Stomach (tissue), 9 donors: ENCODE results near the gene NME7. TPM values are rescaled to one million over a fixed set of nuclear protein-coding genes. Genes with fewer than 3 reads are reported as not detected.
A peak's percentile ranks its signal among the peaks of the same experiment; 100 is the strongest.

Source experiments
- DNase-seq, 2 donors: peaks; one replicate each; pipeline versions ENCODE4 v3.0.0 to v3.0.0-alpha.2; 2013 to 2019
- H3K27ac ChIP-seq, 5 donors: fragments of 200-600 bp in 4 of 5; sonication (generic) in 4 of 5; one replicate each; pipeline ENCODE4 v1.5.1; 2013 to 2019; ENCODE audit warnings: mild to moderate bottlenecking in 1 of 5, moderate library complexity in 1 of 5
- H3K27me3 ChIP-seq, 3 donors: fragments of 200-600 bp; sonication (generic); one replicate each; pipeline ENCODE4 v1.5.1; 2017 to 2019; ENCODE audit warnings: mixed run types in 1 of 3
- H3K36me3 ChIP-seq, 4 donors: fragments of 200-600 bp; sonication (generic); 1 replicate in 3 of 4; 2 replicates in 1 of 4; pipeline ENCODE4 v1.5.1; 2016 to 2019
- H3K4me1 ChIP-seq, 4 donors: fragments of 200-600 bp; sonication (generic); one replicate each; pipeline ENCODE4 v1.5.1; 2016 to 2019
- H3K4me3 ChIP-seq, 4 donors: fragments of 200-600 bp; sonication (generic) in 3 of 4; one replicate each; pipeline ENCODE4 v1.5.1; 2016 to 2019; ENCODE audit warnings: mild to moderate bottlenecking in 1 of 4
- H3K9me3 ChIP-seq, 4 donors: fragments of 200-600 bp; sonication (generic); one replicate each; pipeline ENCODE4 v1.5.1; 2016 to 2019
- CTCF ChIP-seq, 7 experiments: fragments of 450-650 bp in 4 of 7; fragments of 200-600 bp in 3 of 7; sonication (generic) in 3 of 7; IDR thresholded peaks; one replicate each; pipeline ENCODE4 v1.5.1; 2016 to 2019; ENCODE audit warnings: antibody characterized with exemption in 7 of 7, control low read depth in 2 of 7, mild to moderate bottlenecking in 1 of 7
- EP300 ChIP-seq: sonication (generic); formaldehyde crosslinking; IDR thresholded peaks from one replicate; pipeline ENCODE4 v1.6.1; 2017; ENCODE audit warnings: antibody characterized with exemption
- POLR2A ChIP-seq, 4 donors: fragments of 450-650 bp; IDR thresholded peaks; one replicate each; pipeline ENCODE4 v1.6.1; 2016; ENCODE audit warnings: antibody characterized with exemption in 4 of 4, control low read depth in 2 of 4, mild to moderate bottlenecking in 1 of 4, moderate library complexity in 1 of 4
- POLR2AphosphoS5 ChIP-seq, 3 donors: sonication (generic); formaldehyde crosslinking; IDR thresholded peaks; one replicate each; pipeline ENCODE4 v1.6.1; 2016; ENCODE audit warnings: antibody characterized with exemption in 3 of 3
- WGBS, 5 donors: extraction: QIAGEN DNeasy Blood & Tissue Kit in 3 of 5; methylation state at CpG; one replicate each; pipeline versions ENCODE4 v1.1.5 to v1.1.7; 2013 to 2018; 5-methylcytosine and 5-hydroxymethylcytosine counted together
- intact Hi-C: fragments of 100-400 bp; cut with DNase I; formaldehyde crosslinking; loops from one replicate; pipeline ENCODE4 v1.15.1; 2023; ENCODE audit warnings: low total_unique reads
- polyA plus RNA-seq, 3 donors: library from polyadenylated mRNA; stranded (reverse); fragments of 200-250 nt; gene quantifications; one replicate each; pipeline ENCODE4 v1.2.3, GENCODE V29; 2013
- total RNA-seq, 5 donors: library from RNA; depleted of rRNA; stranded (reverse); fragments of >200 nt; gene quantifications; one replicate each; pipeline versions ENCODE4 v1.1.0 to v1.2.3, GENCODE V29; 2014 to 2016
- donor health status: healthy with polysubstance abuse.
- donor health status: Bipolar disorder and iron deficiency.
- donor health status: healthy.

The NME7 gene
- total and polyA plus RNA-seq, 8 donors = 7.6 to 44.3 (median 8.2) TPM; not detected in 1

GRCh38 chr1:169175461-169175860, 192.1 kb downstream of the NME7 start:
- Histone ChIP-seq H3K36me3 (no peaks in the 10 kb centered on the region), H3K4me3 (no peak overlapping the region), H3K27ac (no peak overlapping the region), H3K27me3 (no peaks in the 10 kb centered on the region), H3K9me3 (no peaks in the 10 kb centered on the region), H3K4me1 (no peaks in the 10 kb centered on the region)
- no peak for TF ChIP-seq POLR2A (IDR thresholded peaks at IDR 0.05)
- no peak for TF ChIP-seq EP300
- TF ChIP-seq CTCF (IDR thresholded peaks at IDR 0.05) = no peak
- no peak for TF ChIP-seq POLR2AphosphoS5 (IDR thresholded peaks at IDR 0.05)
- WGBS, 5 donors = 66 to 79% (median 70%) methylated on average over 2 of the region's 2 CpGs
- DNase-seq = no peak
- intact Hi-C loops = no loop called here

GRCh38 chr1:169163059-169163458, 204.5 kb downstream of the NME7 start:
- H3K9me3 ChIP-seq = no peaks in the 10 kb centered on the region
- H3K4me1 ChIP-seq = peaks cover 0 to 14% (median 8%) of the 10 kb centered on the region in 4 donors
- intact Hi-C loops = no loop called here
- no peak overlapping the region for H3K27ac ChIP-seq
- no peaks in the 10 kb centered on the region for H3K36me3 ChIP-seq
- WGBS, 5 donors = 62 to 74% (median 72%) methylated on average over 5 of the region's 5 CpGs
- H3K27me3 ChIP-seq = no peaks in the 10 kb centered on the region
- H3K4me3 ChIP-seq = no peak overlapping the region
- TF ChIP-seq POLR2AphosphoS5 (IDR thresholded peaks at IDR 0.05) (no peak), EP300 (no peak), POLR2A (IDR thresholded peaks at IDR 0.05) (no peak), CTCF (IDR thresholded peaks at IDR 0.05) (no peak)
- no peak for DNase-seq

- Histone ChIP-seq H3K9me3 (no peaks in the 10 kb centered on the region), H3K4me3 (no peak overlapping the region), H3K27ac (peak overlapping the region in 1 of 5 donors; percentile 29), H3K4me1 (peaks cover 0 to 16% (median 8%) of the 10 kb centered on the region in 4 donors), H3K27me3 (no peaks in the 10 kb centered on the region), H3K36me3 (no peaks in the 10 kb centered on the region)
- intact Hi-C loops = no loop called here
- WGBS, 5 donors = 77 to 91% (median 89%) methylated on average over 4 of the region's 4 CpGs
- peak in 1 of 2 donors; percentile 23 for DNase-seq
- TF ChIP-seq EP300 = no peak
- TF ChIP-seq CTCF (IDR thresholded peaks at IDR 0.05) = no peak
- TF ChIP-seq POLR2A (IDR thresholded peaks at IDR 0.05) = no peak
- no peak for TF ChIP-seq POLR2AphosphoS5 (IDR thresholded peaks at IDR 0.05)
Observed at GRCh38 chr1:169161496-169162194, 206.0 kb downstream of the NME7 start.

GRCh38 chr1:169160845-169161495, 206.6 kb downstream of the NME7 start:
- Histone ChIP-seq H3K9me3 (no peaks in the 10 kb centered on the region), H3K4me1 (peaks cover 0 to 19% (median 8%) of the 10 kb centered on the region in 4 donors), H3K27me3 (no peaks in the 10 kb centered on the region), H3K4me3 (no peak overlapping the region), H3K36me3 (no peaks in the 10 kb centered on the region), H3K27ac (peak overlapping the region in 2 of 5 donors; percentile 13 to 29)
- TF ChIP-seq EP300 (no peak), POLR2A (IDR thresholded peaks at IDR 0.05) (no peak), POLR2AphosphoS5 (IDR thresholded peaks at IDR 0.05) (no peak), CTCF (IDR thresholded peaks at IDR 0.05) (no peak)
- intact Hi-C loops = no loop called here
- 34 to 60% (median 48%) methylated on average over 3 of the region's 3 CpGs for WGBS, 5 donors
- no peak for DNase-seq
